Spleen (tissue), 11 donors: ENCODE results near the gene ABCA6. TPM values are rescaled to one million over a fixed set of nuclear protein-coding genes. Genes with fewer than 3 reads are reported as not detected.

Source experiments
- DNase-seq: peaks from one replicate; pipeline ENCODE4 v3.0.0-alpha.2; 2020
- H3K27ac ChIP-seq, 8 donors: fragments of 200-600 bp; sonication (generic) in 7 of 8; 1 replicate in 4 of 8; 2 replicates in 4 of 8; pipeline versions ENCODE4 v1.5.0 to v1.8.0; 2016 to 2021; ENCODE audit warnings: inconsistent platforms in 4 of 8, mild to moderate bottlenecking in 4 of 8, moderate library complexity in 1 of 8
- H3K27me3 ChIP-seq, 7 donors: fragments of 200-600 bp; sonication (generic) in 6 of 7; replicated peaks in 1 of 7; 1 replicate in 4 of 7; 2 replicates in 3 of 7; pipeline versions ENCODE4 v1.5.0 to v1.8.0; 2016 to 2021; ENCODE audit warnings: inconsistent platforms in 3 of 7, mild to moderate bottlenecking in 1 of 7
- H3K36me3 ChIP-seq, 6 donors: fragments of 200-600 bp; sonication (generic) in 5 of 6; 1 replicate in 4 of 6; 2 replicates in 2 of 6; pipeline versions ENCODE4 v1.5.0 to v1.8.0; 2016 to 2021; ENCODE audit warnings: inconsistent platforms in 2 of 6
- H3K4me1 ChIP-seq, 6 donors: fragments of 200-600 bp; sonication (generic) in 5 of 6; 1 replicate in 3 of 6; 2 replicates in 3 of 6; pipeline versions ENCODE4 v1.5.0 to v1.8.0; 2016 to 2021; ENCODE audit warnings: inconsistent platforms in 3 of 6
- H3K4me3 ChIP-seq, 8 donors: fragments of 200-600 bp; sonication (generic) in 7 of 8; 1 replicate in 4 of 8; 2 replicates in 4 of 8; pipeline versions ENCODE4 v1.5.0 to v1.8.0; 2016 to 2021; ENCODE audit warnings: inconsistent platforms in 4 of 8, mild to moderate bottlenecking in 4 of 8, moderate library complexity in 2 of 8
- H3K9me3 ChIP-seq, 8 donors: fragments of 200-600 bp; sonication (generic) in 7 of 8; 1 replicate in 4 of 8; 2 replicates in 4 of 8; pipeline versions ENCODE4 v1.5.0 to v1.8.0; 2016 to 2021; ENCODE audit warnings: inconsistent platforms in 4 of 8
- CTCF ChIP-seq, 11 experiments: fragments of 200-600 bp in 7 of 11; fragments of 450-650 bp in 4 of 11; sonication (generic) in 4 of 11; IDR thresholded peaks in 8 of 11; conservative IDR thresholded peaks in 3 of 11; 1 replicate in 7 of 11; 2 replicates in 4 of 11; pipeline versions ENCODE4 v1.4.0 to v1.8.0; 2016 to 2021; ENCODE audit warnings: antibody characterized with exemption in 11 of 11, inconsistent platforms in 4 of 11, mild to moderate bottlenecking in 1 of 11
- POLR2A ChIP-seq, 3 donors: fragments of 450-650 bp; IDR thresholded peaks; one replicate each; pipeline ENCODE4 v1.5.1; 2017; ENCODE audit warnings: antibody characterized with exemption in 3 of 3, mild to moderate bottlenecking in 1 of 3
- POLR2AphosphoS5 ChIP-seq, 3 donors: sonication (generic); formaldehyde crosslinking; IDR thresholded peaks; one replicate each; pipeline ENCODE4 v1.5.1; 2017; ENCODE audit warnings: antibody characterized with exemption in 3 of 3
- WGBS, 5 donors: extraction: QIAGEN DNeasy Blood & Tissue Kit in 3 of 5; methylation state at CpG; one replicate each; pipeline versions ENCODE4 v1.1.5 to v1.1.7; 2013 to 2018; 5-methylcytosine and 5-hydroxymethylcytosine counted together
- intact Hi-C: fragments of 100-400 bp; cut with DNase I; formaldehyde crosslinking; loops from one replicate; pipeline ENCODE4 v1.15.0; 2023; ENCODE audit warnings: low total_unique reads
- polyA plus RNA-seq, 3 donors: library from polyadenylated mRNA; stranded (reverse); fragments of 200-250 nt; gene quantifications; one replicate each; pipeline ENCODE4 v1.2.1, GENCODE V29; 2013
- total RNA-seq, 7 donors: library from RNA; depleted of rRNA in 3 of 7; stranded (reverse); fragments of >200 nt in 3 of 7; fragmentation: NEBNext Ultra II Directional in 4 of 7; extraction: Animal tissue kit (Norgen Biotek cat#: 25700) in 4 of 7; gene quantifications; one replicate each; pipeline versions ENCODE4 v1.1.0 to v1.2.1, GENCODE V29; 2016 to 2021
- donor health status: healthy with polysubstance abuse.
- donor health status: DM: no; HTN: no; CAD: no; lungs with moderate emphysema.
- donor health status: DM: no; HTN: no; CAD: no.
- donor health status: Bipolar disorder and iron deficiency.
- donor health status: healthy.
- donor health status: DM: no; HTN: no; CAD: no.
- donor health status: DM: yes; HTN: yes; CAD: no.

Gene ABCA6
- total and polyA plus RNA-seq, 10 donors: 2.3 to 23.2 (median 9.6) TPM

- TF ChIP-seq POLR2A (IDR thresholded peaks at IDR 0.05) (no peak), POLR2AphosphoS5 (IDR thresholded peaks at IDR 0.05) (no peak), CTCF (IDR thresholded peaks at IDR 0.05 in 8 of 11, conservative IDR thresholded peaks at IDR 0.05 in 3 of 11) (no peak)
- no peak overlapping the region for H3K27ac ChIP-seq
- intact Hi-C loops: no loop called here
Observed at GRCh38 chr17:69159418-69159817, 17.7 kb upstream of the ABCA6 start.

GRCh38 chr17:69154267-69154666 lies 12.6 kb upstream of the ABCA6 start:
- no peaks in the 10 kb centered on the region for H3K4me1 ChIP-seq
- H3K27me3 ChIP-seq: no peaks in the 10 kb centered on the region
- H3K4me3 ChIP-seq: no peak overlapping the region
- no peak for DNase-seq
- intact Hi-C loops: no loop called here
- no peaks in the 10 kb centered on the region for H3K9me3 ChIP-seq
- 85 to 96% (median 92%) methylated on average over 2 of the region's 2 CpGs for WGBS, 5 donors
- H3K36me3 ChIP-seq: no peaks in the 10 kb centered on the region
- H3K27ac ChIP-seq: no peak overlapping the region
- TF ChIP-seq POLR2A (IDR thresholded peaks at IDR 0.05) (no peak), POLR2AphosphoS5 (IDR thresholded peaks at IDR 0.05) (no peak), CTCF (IDR thresholded peaks at IDR 0.05 in 8 of 11, conservative IDR thresholded peaks at IDR 0.05 in 3 of 11) (no peak)

More at GRCh38 chr17:69159418-69159817, 17.7 kb upstream of the ABCA6 start:
- no peaks in the 10 kb centered on the region for H3K27me3 ChIP-seq
- no peaks in the 10 kb centered on the region for H3K36me3 ChIP-seq
- DNase-seq: no peak
- no peak overlapping the region for H3K4me3 ChIP-seq
- no peaks in the 10 kb centered on the region for H3K9me3 ChIP-seq
- H3K4me1 ChIP-seq: no peaks in the 10 kb centered on the region

GRCh38 chr17:69150333-69150732 lies 8.6 kb upstream of the ABCA6 start:
- no peak for TF ChIP-seq CTCF (IDR thresholded peaks at IDR 0.05 in 8 of 11, conservative IDR thresholded peaks at IDR 0.05 in 3 of 11)
- TF ChIP-seq POLR2A (IDR thresholded peaks at IDR 0.05): no peak
- no peak for TF ChIP-seq POLR2AphosphoS5 (IDR thresholded peaks at IDR 0.05)
- Histone ChIP-seq H3K27me3 (no peaks in the 10 kb centered on the region), H3K4me3 (no peak overlapping the region), H3K9me3 (no peaks in the 10 kb centered on the region), H3K36me3 (no peaks in the 10 kb centered on the region), H3K4me1 (no peaks in the 10 kb centered on the region), H3K27ac (no peak overlapping the region)
- WGBS, 5 donors: 72 to 84% (median 75%) methylated on average over 1 of the region's 1 CpG
- intact Hi-C loops: no loop called here
- no peak for DNase-seq

GRCh38 chr17:69147460-69147859 lies 5.8 kb upstream of the ABCA6 start:
- no peak for DNase-seq
- intact Hi-C loops: no loop called here
- Histone ChIP-seq H3K9me3 (no peaks in the 10 kb centered on the region), H3K36me3 (no peaks in the 10 kb centered on the region), H3K27me3 (no peaks in the 10 kb centered on the region), H3K27ac (no peak overlapping the region), H3K4me1 (peaks cover 0 to 14% (median 0%) of the 10 kb centered on the region in 6 donors), H3K4me3 (no peak overlapping the region)
- TF ChIP-seq POLR2A (IDR thresholded peaks at IDR 0.05): no peak
- TF ChIP-seq POLR2AphosphoS5 (IDR thresholded peaks at IDR 0.05): no peak
- TF ChIP-seq CTCF (IDR thresholded peaks at IDR 0.05 in 8 of 11, conservative IDR thresholded peaks at IDR 0.05 in 3 of 11): no peak
- 84 to 93% (median 89%) methylated on average over 2 of the region's 2 CpGs for WGBS, 5 donors
